GM21390 (cell line): Measurements from ENCODE around the gene ADAMTS20.
A peak's percentile ranks its signal among the peaks of the same experiment; 100 is the strongest.

ENCODE experiments used
- ATAC-seq: cut with Tn5 transposase; IDR thresholded peaks from one replicate; pipeline ENCODE4 v1.9.1; 2021; ENCODE audit not compliant: unreplicated experiment

ADAMTS20 gene

DNA sequence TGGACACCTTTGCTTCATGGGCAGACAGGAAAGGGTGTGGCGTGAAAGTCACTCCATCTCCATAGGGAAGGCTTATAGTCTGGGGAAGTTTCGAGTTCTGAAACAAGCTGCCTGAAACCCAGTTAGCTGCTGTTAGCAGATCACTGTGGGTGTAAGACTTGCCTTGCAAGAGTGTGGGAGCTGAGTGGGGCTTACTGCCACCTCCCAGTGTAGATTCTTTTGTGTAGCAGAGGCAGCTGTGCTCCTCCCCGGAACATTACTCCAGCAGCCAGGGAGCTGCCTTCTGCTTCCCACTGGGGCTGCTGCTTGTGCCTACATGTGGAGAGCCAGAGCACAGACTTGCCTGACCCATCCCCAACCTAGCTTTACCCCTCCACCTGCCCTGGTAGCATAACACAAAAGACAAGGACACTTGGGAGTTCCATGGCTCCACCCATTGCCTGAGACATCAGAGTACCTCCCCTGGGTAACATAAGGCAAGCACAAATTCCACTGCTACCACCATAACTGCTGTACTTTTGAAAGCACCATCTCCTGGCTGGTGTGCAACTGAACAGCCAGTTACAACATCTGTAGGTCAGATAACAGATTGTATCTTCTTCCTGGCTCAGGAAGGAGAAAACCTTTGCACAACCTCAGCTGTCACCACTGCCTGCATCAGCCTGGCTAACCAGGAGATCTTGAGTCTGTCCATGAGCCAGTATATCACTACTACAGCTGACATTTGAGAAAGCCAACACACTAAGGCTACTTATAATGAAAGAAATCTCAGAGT lies 69.5 kb downstream of the ADAMTS20 start:
- no peak for ATAC-seq

DNA sequence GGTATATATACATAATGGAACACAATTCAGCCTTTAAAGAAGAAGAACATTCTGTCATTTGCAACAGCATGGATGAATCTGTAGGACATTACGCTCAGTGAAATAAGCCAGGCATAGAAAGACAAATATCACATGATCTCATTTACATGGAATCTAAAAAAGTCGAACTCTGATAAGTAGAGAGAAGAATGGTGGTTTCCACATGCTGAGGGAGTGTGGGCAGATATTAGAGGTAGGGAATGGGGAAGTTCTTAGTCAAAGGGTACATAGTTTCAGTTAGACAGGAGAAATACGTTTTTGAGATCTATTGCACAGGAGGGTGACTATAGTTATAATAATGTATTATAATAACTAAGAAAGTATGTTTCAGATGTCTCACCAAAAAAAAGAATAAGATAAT lies 71.4 kb downstream of the ADAMTS20 start:
- no peak for ATAC-seq

DNA sequence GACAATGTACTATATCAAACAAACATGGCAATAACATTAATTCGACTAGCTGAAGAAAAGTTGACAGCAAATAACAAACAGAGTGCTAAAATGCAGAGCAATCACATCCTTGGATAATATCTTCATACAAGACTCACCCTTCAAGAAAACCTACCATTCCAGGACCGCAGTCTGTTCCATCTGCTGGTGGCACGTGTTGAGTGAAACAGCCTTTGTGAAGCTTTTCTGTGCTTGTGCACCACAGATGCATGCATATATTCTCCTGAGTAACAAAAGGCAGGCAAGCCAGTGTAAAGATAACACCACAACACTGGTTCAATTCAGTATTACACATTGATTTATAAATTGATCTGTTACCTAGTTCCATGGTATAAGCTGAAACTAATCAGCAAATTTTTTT lies 89.3 kb downstream of the ADAMTS20 start:
- no peak for ATAC-seq

DNA sequence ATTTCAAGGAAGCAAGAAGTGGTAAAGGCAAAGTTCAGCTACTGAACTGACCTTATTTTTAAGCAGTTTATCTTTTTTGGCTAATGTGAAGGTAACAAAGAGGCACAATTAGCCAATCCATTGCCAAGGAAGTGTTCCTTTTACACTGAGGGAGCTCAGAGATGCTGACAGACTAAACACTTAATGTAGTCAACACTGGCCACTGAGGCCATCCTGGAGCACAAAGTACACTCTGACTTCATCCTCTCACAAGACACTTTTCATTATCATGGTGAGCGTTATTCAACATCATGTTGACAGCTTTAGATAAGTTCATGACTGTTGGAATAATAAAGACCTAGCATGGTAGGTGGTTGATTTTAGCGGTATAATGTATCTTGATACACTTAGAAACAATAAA lies 89.9 kb downstream of the ADAMTS20 start:
- ATAC-seq: no peak

DNA sequence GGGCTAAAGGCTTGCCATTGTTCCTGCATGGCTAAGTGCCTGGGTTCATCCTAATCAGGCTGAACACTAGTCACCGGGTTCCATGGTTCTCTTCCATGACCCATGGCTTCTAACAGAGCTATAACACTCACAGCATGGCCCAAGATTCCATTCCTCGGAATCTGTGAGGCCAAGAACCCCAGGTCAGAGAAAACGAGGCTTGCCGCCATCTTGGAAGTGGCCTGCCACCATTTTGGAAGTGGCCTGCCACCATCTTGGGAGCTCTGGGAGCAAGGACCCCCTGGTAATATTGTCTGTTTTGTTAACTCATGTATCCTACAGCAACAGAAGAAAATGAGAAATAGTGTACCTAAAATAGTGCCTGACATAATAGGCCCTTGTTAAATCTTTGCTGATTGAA lies 92.7 kb downstream of the ADAMTS20 start:
- ATAC-seq: no peak

DNA sequence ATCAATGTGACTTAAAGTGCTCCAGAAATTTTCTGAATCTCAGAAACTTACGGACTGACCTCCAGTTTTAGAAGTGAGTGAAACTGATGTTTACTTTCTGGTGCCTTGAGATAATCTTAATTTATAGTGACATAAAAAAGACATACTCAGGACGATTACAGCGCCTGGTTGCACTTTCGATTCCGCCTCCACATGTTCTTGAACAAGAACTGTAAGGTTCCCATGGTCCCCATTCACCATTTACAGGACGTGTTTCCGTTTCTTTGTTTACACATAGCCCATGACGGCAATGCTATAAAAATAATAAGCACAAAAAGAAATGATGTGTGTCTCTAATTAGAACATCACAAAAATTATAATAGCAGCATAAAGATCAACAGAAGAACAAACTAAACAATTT lies 98.2 kb downstream of the ADAMTS20 start:
- no peak for ATAC-seq

DNA sequence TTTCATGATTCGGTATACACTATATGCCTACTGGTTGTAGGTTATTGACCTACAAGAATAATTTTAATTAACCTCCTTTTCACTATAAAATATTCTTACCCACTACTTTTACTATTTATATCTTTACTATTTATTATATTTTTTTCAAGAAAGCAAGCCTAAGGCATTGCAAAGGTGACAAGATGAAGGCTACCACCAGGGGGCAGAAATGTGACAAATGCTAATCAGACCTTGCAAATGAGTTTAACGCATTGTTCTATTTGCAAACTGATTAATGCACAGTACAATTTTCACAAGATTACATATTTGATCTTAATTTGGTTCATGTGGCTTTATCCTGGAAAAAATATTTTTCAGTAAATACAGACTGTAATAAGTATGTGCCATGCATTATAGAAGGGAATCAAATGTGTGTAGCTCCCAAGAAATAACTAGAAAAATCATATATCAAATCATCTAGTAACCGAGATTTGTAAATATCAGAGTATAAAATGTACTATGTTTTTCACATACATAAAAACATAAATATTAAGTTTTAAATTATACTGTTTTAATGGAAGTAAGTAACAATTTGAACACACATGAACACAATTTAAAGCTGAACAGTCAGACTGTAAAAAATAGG lies 107.0 kb downstream of the ADAMTS20 start:
- ATAC-seq: no peak

DNA sequence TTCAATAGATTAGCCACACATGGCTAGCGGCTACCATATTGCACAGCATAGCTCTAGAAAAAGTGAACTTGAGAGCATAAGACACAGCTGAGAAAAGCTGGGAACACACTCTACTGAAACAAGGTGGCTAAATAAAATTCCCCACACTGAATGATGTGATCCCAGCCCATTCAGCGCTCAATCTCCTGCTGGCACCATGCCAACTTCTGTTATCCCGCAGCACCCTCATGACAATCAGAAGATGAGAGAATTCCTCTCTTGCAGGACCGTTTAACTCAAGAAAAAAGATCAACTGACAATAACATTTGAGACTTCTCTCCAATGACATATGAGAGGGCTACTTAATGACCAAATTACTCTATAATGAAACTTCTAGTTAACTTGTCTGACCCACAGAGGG lies 115.4 kb downstream of the ADAMTS20 start:
- no peak for ATAC-seq

DNA sequence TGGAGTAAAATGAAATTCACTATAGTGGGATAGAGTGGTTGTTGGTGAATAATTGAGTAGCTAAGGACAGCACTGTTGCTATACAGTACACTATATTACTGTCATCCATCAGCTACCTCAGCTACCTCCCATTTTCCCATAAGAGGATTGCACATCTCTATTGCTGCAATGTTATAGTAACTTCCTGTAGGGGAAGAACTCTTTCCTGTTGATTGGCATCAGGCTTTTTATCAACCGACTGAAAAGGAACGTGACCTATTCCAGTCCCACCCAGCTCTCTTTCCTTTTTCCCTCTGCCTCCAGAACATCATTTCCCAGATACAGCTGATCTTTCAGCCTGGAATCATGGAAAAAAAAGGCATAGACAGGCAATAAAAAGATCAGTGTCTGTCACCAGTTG lies 117.4 kb downstream of the ADAMTS20 start:
- no peak for ATAC-seq

DNA sequence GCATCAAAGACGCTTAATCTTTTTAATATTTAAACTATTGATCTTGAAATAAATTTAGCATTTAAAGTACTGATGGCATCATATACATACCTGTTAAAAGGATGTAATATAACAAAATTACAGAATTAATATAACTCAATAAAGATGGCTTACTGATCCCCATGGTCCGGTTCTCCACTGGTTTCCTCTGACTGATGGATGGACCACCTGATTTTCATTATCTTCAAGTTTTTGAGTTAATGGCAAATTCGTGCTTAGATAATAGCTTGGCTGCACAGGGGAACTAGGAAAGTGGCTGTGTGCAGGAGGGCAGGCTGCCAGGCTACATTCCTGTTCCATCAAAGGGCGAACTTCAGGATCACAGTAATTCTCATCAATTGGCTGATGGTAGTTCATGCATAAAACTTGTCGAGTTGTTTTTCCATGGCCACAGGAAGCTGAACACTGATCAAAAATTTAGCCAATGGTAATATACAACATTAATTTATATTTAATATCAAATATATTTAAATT lies 123.9 kb downstream of the ADAMTS20 start:
- no peak for ATAC-seq

DNA sequence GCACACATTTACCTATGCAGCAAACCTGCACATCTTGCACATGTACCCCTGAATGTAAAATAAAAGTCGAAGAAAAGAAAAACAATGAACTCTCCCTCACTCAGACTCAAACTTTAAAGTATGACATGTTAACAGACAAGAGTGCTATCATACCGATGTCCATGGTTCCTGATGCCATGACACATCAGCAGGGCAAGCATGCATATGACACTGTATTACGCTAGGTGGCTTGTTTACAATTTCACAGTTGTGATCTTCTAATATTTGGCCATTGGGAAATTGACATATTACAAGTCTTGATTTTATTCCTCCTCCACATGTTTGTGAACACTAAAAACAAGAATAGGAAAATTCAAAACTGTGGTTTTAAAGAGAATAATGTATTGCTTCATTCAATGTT lies 126.6 kb downstream of the ADAMTS20 start:
- ATAC-seq: no peak

DNA sequence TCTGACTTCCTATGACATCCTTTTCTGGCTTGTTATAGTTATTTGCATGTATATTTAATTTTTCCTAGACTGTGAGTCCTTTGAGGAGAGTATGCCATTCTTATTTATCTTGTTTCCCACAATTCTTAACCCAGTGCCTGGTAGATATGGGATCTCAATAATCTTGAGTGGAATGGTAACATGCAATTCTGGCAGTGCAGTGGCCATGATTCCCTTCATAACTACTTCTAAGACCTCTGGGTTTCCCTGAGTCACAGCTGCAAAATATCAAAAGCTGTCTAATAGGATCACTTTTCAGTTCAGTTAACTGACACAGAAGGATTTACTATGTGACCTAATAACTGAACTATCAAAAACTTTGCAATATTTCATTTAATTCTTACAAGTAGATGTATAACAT lies 135.0 kb downstream of the ADAMTS20 start:
- ATAC-seq: no peak

DNA sequence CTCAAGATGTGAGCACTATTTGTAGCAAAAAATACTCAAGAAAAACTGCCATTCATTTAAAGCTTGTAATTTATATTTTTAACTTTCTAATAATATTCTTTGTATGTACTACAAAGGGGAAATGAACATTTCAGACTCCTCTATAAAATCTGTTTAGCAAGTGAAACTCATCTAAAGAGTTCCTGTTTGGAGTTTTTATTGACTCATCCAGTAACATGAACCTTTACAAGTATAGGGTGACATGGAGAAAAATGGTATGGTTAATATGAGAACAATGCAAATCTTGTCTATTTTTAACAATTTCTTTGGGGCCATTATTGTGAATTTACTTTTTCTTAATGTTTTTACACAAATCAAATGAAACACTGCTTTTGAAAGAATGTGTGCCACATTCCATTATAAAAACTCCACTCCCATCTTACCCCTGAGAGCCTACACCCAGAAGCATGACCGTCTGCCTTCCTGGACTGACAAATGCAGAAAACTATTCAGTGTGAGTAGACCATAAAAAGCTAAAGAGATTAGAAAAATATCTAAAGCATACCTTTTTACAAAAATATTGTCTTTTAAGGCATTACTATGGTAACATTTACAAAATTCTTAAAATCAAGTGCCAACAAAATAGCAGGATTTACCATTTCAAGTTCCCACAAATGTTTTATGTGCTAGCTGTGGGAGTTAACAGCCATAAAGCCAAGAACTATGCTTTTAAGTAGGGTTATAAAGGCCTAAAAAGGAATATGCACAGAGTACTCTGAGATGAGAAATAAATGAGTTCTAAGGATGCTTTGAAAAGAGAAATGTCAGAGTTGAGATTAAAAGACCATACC lies 144.0 kb downstream of the ADAMTS20 start:
- ATAC-seq: peak; percentile 69

DNA sequence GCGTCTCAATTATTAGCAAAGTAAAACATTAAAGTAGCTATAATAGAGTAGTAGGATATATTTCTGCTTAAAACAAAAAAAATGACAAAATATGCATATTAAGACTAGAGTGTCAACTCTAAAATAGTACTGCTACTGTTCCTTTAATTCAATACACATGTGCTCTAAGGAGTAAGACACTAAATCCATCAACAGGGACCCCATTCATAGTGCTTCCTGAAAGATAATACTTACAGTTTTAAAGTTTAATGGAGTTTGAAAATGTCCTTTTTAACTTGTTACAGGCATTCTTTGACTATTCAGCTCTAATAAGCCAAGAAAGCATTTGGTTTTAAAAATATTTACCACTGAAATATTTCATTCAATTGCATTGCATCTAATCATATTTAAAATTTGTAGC lies 145.2 kb downstream of the ADAMTS20 start:
- no peak for ATAC-seq

DNA sequence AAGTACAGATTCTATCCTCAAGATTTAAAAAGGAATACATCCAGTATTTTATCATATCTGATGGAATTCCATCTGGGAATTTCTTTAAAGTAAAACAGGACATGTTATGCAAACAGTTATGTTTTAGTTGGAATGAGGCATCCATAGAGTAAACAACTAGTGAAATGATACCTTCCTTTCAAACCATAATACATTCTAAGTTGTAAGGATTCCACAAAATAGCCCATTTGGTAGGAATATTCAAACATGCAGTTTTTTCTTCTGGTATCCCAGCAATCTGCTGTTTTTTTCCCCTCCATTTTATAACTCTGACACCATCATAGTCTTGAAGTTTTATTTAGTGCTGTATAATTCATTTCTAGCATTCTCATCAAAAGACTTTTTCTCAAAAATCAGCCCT lies 149.6 kb downstream of the ADAMTS20 start:
- no peak for ATAC-seq

DNA sequence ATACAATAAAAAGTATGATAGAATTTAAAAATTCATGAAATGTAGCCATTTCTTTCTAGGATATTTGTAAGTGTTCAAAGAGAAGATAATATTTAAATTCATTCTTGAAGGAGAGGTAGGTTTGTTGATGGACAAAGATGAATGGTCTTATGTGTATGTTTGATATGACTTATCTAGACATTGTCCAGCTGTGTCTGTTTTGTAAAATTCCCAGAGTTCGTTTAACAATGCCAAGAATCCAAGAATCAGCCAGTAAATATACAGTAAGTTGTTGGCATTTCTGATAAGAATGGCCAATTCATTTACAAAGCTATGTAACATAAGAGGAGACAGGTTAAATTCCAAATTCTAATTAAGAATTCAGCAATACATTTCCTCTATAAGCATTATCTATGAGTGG lies 150.9 kb downstream of the ADAMTS20 start:
- no peak for ATAC-seq

DNA sequence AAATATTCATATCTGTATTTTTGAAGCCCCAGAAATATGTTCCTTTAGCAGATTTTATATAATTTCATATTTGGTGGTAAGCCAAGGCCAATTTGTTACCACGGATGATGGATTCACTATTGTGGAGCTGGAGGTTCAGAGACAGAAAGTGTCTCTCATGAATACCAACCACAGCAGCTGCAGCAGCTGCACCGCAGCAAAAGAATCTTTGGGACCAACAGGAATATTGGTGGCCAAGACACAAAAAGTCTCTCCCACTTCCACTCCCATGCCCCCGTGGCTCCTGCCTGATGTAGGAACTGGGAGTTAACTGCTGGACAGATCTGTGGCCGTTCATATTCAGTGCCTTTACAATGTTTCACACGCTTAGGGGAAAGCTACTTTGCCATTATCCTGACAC lies 155.3 kb downstream of the ADAMTS20 start:
- no peak for ATAC-seq

DNA sequence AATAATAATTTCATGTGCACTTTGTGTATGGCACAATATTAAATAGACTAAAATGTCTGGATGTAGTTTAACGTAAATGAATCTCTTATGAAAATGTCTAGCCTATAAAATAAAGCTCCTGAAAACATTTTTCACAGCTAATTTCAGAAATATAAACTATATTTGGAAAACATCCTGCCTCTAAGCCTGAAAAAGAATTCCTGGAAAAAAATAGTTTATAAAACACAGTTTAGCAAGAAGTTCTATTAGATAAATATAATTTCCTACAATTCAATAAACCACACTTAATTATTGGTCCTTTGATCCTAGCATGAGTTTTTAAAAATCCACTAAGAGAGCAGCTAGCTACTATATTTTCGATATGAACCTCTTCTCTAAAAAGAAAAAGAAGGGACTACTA lies 159.9 kb downstream of the ADAMTS20 start:
- ATAC-seq: no peak

DNA sequence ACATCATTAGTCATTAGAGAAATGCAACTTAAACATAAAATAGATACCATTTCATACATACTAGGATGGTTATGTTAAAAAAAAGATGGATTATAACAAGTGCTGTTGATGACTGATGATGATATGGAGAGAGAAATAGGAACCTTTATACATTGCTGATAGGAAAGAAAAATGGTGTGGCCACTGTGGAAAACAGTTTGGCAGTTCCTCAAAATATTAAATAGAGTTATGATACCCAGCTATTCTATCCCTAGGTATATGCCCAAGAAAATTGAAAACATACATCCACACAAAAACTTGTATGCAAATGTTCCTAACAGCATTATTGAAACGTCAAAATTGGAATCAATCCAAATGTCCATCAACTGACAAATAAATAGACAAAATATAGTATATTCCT lies 170.1 kb downstream of the ADAMTS20 start:
- no peak for ATAC-seq

DNA sequence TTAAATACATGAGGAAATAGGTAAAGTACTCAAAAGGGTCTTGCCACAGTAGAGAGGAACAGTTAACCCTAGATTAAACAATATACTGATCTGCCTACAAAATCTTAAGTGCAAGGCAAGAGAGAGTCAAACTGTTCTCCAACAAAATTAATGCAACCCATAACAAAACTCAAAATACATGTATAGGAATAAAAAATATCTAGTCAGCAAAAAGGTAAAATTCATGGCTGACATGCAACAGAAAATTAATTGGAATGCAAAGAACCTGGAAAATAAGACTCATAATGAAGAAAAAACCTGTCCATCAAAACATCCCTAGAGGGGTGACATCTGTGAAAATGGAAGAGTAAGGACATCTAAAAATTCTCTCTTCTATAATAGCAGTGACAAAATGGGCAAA lies 173.6 kb downstream of the ADAMTS20 start:
- no peak for ATAC-seq

DNA sequence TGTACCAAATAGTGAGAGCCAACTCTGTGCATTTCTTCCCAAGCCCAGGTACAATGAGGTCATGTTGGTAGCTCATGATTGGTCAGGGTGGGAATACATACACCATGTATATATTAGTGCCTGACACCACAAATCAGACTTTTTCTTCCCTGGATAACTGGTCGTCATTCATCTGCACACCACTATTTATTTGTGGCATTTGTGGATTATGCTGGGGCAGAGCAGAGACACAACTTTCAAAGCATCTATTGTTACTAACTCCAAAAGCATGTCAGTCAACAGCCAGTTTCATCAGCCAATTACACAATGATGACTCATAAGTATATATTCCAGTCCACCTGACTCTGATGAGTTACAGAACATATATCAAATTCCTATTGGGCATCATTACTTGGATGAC lies 181.7 kb downstream of the ADAMTS20 start:
- no peak for ATAC-seq
